ENCODE measurements around the gene TMED10. TPM values are rescaled to one million over a fixed set of nuclear protein-coding genes. Genes with fewer than 3 reads are reported as not detected.

Gene TMED10

GRCh38 chr14:75083271-75083670, 93.1 kb downstream of the TMED10 start:
- Histone ChIP-seq H3K9ac (ENCODE audit: low read length) (no peak overlapping the region), H2BK120ac (ENCODE audit: low read depth, low read length) (no peak overlapping the region), H3K23ac (ENCODE audit: low read length) (no peak overlapping the region), H3K4me3 (ENCODE audit: low read length) (no peak overlapping the region), H2BK5ac (ENCODE audit: low read length) (no peak overlapping the region), H3K4ac (ENCODE audit: low read depth, low read length) (no peak overlapping the region), H4K8ac (ENCODE audit: low read depth, low read length) (no peak overlapping the region), H2BK15ac (replicated peaks; ENCODE audit: low read depth) (no peak overlapping the region), H3K18ac (ENCODE audit: low read length) (no peak overlapping the region), H3K4me1 (ENCODE audit: control insufficient read depth, low read depth, low read length) (no peaks in the 10 kb centered on the region), H2AK5ac (ENCODE audit: low read length) (no peak overlapping the region), H3K36me3 (ENCODE audit: control insufficient read depth, insufficient read depth, low read length) (no peaks in the 10 kb centered on the region), H3K27ac (ENCODE audit: low read depth, low read length) (no peak overlapping the region), H3K79me1 (ENCODE audit: low read length) (no peaks in the 10 kb centered on the region), H3K79me2 (ENCODE audit: control insufficient read depth, insufficient read depth, low read length) (no peaks in the 10 kb centered on the region), H3K27me3 (ENCODE audit: insufficient read depth, low read length, poor library complexity) (no peaks in the 10 kb centered on the region), H3K4me2 (ENCODE audit: low read length) (no peak overlapping the region), H3K56ac (ENCODE audit: low read length) (no peak overlapping the region), H4K5ac (ENCODE audit: low read length) (no peak overlapping the region)
- DNase-seq = no peak
- no CpG with 5 or more reads among the region's 1 CpG for WGBS (ENCODE audit: extremely low coverage, insufficient coverage, low lambda C conversion rate)

GRCh38 chr14:75081660-75082229, 94.7 kb downstream of the TMED10 start:
- no CpG with 5 or more reads among the region's 2 CpGs for WGBS (ENCODE audit: extremely low coverage, insufficient coverage, low lambda C conversion rate)
- no peak overlapping the region for H2BK5ac ChIP-seq (ENCODE audit: low read length)
- H3K79me1 ChIP-seq (ENCODE audit: low read length) = no peaks in the 10 kb centered on the region
- no peaks in the 10 kb centered on the region for H3K79me2 ChIP-seq (ENCODE audit: control insufficient read depth, insufficient read depth, low read length)
- H2AK5ac ChIP-seq (ENCODE audit: low read length) = no peak overlapping the region
- no peak overlapping the region for H3K4ac ChIP-seq (ENCODE audit: low read depth, low read length)
- no peak overlapping the region for H3K23ac ChIP-seq (ENCODE audit: low read length)
- H4K5ac ChIP-seq (ENCODE audit: low read length) = no peak overlapping the region
- DNase-seq = no peak
- no peak overlapping the region for H3K27ac ChIP-seq (ENCODE audit: low read depth, low read length)
- no peak overlapping the region for H3K18ac ChIP-seq (ENCODE audit: low read length)
- H3K4me2 ChIP-seq (ENCODE audit: low read length) = no peak overlapping the region
- no peak overlapping the region for H3K4me3 ChIP-seq (ENCODE audit: low read length)
- H3K56ac ChIP-seq (ENCODE audit: low read length) = no peak overlapping the region
- no peaks in the 10 kb centered on the region for H3K27me3 ChIP-seq (ENCODE audit: insufficient read depth, low read length, poor library complexity)
- no peak overlapping the region for H3K9ac ChIP-seq (ENCODE audit: low read length)
- no peak overlapping the region for H4K8ac ChIP-seq (ENCODE audit: low read depth, low read length)
- H2BK15ac ChIP-seq (replicated peaks; ENCODE audit: low read depth) = no peak overlapping the region
- no peaks in the 10 kb centered on the region for H3K36me3 ChIP-seq (ENCODE audit: control insufficient read depth, insufficient read depth, low read length)
- no peaks in the 10 kb centered on the region for H3K4me1 ChIP-seq (ENCODE audit: control insufficient read depth, low read depth, low read length)
- no peak overlapping the region for H2BK120ac ChIP-seq (ENCODE audit: low read depth, low read length)

Small RNAs within 50 kb of the gene (small RNA-seq; reads per million reads assigned to genes)
- gene HIF1AP1 (ENCODE audit: insufficient read depth) = not detected
- gene RNU4ATAC14P (ENCODE audit: insufficient read depth) = not detected
